GM19372 (cell line): Measurements from ENCODE around the gene PITRM1.
"Not testable (repeated sequence)": the region's sequence is repeated elsewhere in the genome, so short reads cannot be mapped to it uniquely, and the experiment has no call there.

Source experiments
- ATAC-seq: cut with Tn5 transposase; IDR thresholded peaks from one replicate; pipeline ENCODE4 v1.9.1; 2021; ENCODE audit warnings: mild to moderate bottlenecking, low read depth, moderate library complexity; ENCODE audit not compliant: unreplicated experiment

The PITRM1 gene

GRCh38 chr10:3172446-3173170 is at the start of gene PITRM1:
PITRM1 (minus strand) TSS chr10:3172782; CDS start chr10:3172772, 10 bp downstream.
- peak; percentile 94 for ATAC-seq

GRCh38 chr10:3222068-3222467 is 49.5 kb upstream of the PITRM1 start:
- ATAC-seq, result no peak

- not testable (repeated sequence) for ATAC-seq
These were observed 49.0 kb upstream of the PITRM1 start for GRCh38 chr10:3221601-3222000.

GRCh38 chr10:3220853-3221252 is 48.3 kb upstream of the PITRM1 start:
- no peak for ATAC-seq

- ATAC-seq, result not testable (repeated sequence)
These were observed 46.5 kb upstream of the PITRM1 start for GRCh38 chr10:3219021-3219628.

GRCh38 chr10:3217853-3218252 is 45.3 kb upstream of the PITRM1 start:
- ATAC-seq, result no peak

- no peak for ATAC-seq
These were observed 44.7 kb upstream of the PITRM1 start for GRCh38 chr10:3217301-3217700.

- ATAC-seq, result no peak
These were observed 42.7 kb upstream of the PITRM1 start for GRCh38 chr10:3215153-3215775.

GRCh38 chr10:3213758-3214515 is 41.4 kb upstream of the PITRM1 start:
- ATAC-seq, result no peak

- no peak for ATAC-seq
These were observed 40.6 kb upstream of the PITRM1 start for GRCh38 chr10:3213208-3213607.

- ATAC-seq, result no peak
These were observed 37.8 kb upstream of the PITRM1 start for GRCh38 chr10:3210251-3210877.

GRCh38 chr10:3208481-3209406 is 36.2 kb upstream of the PITRM1 start:
- ATAC-seq, result no peak

- no peak for ATAC-seq
These were observed 34.8 kb upstream of the PITRM1 start for GRCh38 chr10:3207351-3207750.

GRCh38 chr10:3206511-3207157 is 34.1 kb upstream of the PITRM1 start:
- no peak for ATAC-seq

GRCh38 chr10:3203972-3204371 is 31.4 kb upstream of the PITRM1 start:
- no peak for ATAC-seq

GRCh38 chr10:3203016-3203811 is 30.6 kb upstream of the PITRM1 start:
- no peak for ATAC-seq

- ATAC-seq, result no peak
These were observed 29.2 kb upstream of the PITRM1 start for GRCh38 chr10:3201796-3202195.

- ATAC-seq, result no peak
These were observed 26.9 kb upstream of the PITRM1 start for GRCh38 chr10:3199488-3199887.
